Measurements from ENCODE around the gene ABHD12. TPM values are rescaled to one million over a fixed set of nuclear protein-coding genes. Genes with fewer than 3 reads are reported as not detected.
A peak's percentile ranks its signal among the peaks of the same experiment; 100 is the strongest.

Gene ABHD12
- polyA plus RNA-seq, 1 experiment, result 25.0 TPM

DNA sequence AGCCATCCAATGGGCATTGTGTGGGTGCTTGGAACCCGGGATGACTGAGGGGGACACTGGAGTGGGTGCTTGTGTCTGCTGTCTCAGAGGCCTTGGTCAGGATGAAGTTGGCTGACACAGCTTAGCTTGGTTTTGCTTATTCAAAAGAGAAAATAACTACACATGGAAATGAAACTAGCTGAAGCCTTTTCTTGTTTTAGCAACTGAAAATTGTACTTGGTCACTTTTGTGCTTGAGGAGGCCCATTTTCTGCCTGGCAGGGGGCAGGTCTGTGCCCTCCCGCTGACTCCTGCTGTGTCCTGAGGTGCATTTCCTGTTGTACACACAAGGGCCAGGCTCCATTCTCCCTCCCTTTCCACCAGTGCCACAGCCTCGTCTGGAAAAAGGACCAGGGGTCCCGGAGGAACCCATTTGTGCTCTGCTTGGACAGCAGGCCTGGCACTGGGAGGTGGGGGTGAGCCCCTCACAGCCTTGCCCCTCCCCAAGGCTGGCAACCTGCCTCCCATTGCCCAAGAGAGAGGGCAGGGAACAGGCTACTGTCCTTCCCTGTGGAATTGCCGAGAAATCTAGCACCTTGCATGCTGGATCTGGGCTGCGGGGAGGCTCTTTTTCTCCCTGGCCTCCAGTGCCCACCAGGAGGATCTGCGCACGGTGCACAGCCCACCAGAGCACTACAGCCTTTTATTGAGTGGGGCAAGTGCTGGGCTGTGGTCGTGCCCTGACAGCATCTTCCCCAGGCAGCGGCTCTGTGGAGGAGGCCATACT lies 93.3 kb downstream of the ABHD12 start:
- TF ChIP-seq, protein P1, sequence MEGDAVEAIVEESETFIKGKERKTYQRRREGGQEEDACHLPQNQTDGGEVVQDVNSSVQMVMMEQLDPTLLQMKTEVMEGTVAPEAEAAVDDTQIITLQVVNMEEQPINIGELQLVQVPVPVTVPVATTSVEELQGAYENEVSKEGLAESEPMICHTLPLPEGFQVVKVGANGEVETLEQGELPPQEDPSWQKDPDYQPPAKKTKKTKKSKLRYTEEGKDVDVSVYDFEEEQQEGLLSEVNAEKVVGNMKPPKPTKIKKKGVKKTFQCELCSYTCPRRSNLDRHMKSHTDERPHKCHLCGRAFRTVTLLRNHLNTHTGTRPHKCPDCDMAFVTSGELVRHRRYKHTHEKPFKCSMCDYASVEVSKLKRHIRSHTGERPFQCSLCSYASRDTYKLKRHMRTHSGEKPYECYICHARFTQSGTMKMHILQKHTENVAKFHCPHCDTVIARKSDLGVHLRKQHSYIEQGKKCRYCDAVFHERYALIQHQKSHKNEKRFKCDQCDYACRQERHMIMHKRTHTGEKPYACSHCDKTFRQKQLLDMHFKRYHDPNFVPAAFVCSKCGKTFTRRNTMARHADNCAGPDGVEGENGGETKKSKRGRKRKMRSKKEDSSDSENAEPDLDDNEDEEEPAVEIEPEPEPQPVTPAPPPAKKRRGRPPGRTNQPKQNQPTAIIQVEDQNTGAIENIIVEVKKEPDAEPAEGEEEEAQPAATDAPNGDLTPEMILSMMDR (IDR thresholded peaks at IDR 0.05; ENCODE audit: insufficient read depth, low read depth, low read length), result no peak
- no peak for DNase-seq (ENCODE audit: low read depth)
- POLR2A ChIA-PET, result no interaction called here
- CTCF ChIA-PET, result interaction anchor here (1.0 to 4.7 kb wide), 2 partner anchors 101 to 248 kb away, joined by 3 to 71 read pairs; no protein-coding TSS in a partner anchor
- Histone ChIP-seq H3K27me3 (ENCODE audit: control insufficient read depth, insufficient read depth, low read length) (no peaks in the 10 kb centered on the region), H3K4me3 (ENCODE audit: low read depth, low read length) (no peak overlapping the region), H3K36me3 (ENCODE audit: control insufficient read depth, insufficient read depth, low read length) (peaks cover 10% of the 10 kb centered on the region)

DNA sequence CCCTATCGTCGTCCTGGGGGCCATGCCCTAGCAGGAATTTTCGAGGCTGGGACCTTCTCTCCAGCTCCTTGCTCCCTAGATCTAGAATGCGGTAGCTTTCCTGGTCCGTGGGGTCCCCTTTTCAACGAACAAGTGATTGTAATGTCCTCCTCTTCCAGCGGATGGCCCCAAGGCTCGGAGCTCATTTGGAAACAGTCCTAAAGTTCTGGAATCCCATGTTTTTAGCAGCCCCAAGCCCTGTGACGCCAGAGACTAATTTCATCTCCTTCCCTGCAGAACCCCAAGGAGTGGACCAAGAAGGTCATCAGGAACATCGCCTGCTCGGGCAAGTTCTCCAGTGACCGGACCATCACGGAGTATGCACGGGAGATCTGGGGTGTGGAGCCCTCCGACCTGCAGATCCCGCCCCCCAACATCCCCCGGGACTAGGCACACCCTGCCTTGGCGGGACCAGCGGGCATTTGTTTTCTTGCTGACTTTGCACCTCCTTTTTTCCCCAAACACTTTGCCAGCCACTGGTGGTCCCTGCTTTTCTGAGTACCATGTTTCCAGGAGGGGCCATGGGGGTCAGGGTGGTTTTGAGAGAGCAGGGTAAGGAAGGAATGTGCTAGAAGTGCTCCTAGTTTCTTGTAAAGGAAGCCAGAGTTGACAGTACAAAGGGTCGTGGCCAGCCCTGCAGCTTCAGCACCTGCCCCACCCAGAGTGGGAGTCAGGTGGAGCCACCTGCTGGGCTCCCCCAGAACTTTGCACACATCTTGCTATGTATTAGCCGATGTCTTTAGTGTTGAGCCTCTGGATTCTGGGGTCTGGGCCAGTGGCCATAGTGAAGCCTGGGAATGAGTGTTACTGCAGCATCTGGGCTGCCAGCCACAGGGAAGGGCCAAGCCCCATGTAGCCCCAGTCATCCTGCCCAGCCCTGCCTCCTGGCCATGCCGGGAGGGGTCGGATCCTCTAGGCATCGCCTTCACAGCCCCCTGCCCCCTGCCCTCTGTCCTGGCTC lies 94.2 kb downstream of the ABHD12 start:
- no peak for DNase-seq (ENCODE audit: low read depth)
- TF ChIP-seq, protein P1 (IDR thresholded peaks at IDR 0.05; ENCODE audit: insufficient read depth, low read depth, low read length), result peak; percentile 46
- H3K4me3 ChIP-seq (ENCODE audit: low read depth, low read length), result no peak overlapping the region
- no peaks in the 10 kb centered on the region for H3K27me3 ChIP-seq (ENCODE audit: control insufficient read depth, insufficient read depth, low read length)
- POLR2A ChIA-PET, result no interaction called here
- H3K36me3 ChIP-seq (ENCODE audit: control insufficient read depth, insufficient read depth, low read length), result peaks cover 12% of the 10 kb centered on the region
- CTCF ChIA-PET, result interaction anchor here (0.6 to 4.7 kb wide), 9 partner anchors 9 to 247 kb away, joined by 3 to 71 read pairs (median 4); partner anchors contain the start of gene PYGB

DNA sequence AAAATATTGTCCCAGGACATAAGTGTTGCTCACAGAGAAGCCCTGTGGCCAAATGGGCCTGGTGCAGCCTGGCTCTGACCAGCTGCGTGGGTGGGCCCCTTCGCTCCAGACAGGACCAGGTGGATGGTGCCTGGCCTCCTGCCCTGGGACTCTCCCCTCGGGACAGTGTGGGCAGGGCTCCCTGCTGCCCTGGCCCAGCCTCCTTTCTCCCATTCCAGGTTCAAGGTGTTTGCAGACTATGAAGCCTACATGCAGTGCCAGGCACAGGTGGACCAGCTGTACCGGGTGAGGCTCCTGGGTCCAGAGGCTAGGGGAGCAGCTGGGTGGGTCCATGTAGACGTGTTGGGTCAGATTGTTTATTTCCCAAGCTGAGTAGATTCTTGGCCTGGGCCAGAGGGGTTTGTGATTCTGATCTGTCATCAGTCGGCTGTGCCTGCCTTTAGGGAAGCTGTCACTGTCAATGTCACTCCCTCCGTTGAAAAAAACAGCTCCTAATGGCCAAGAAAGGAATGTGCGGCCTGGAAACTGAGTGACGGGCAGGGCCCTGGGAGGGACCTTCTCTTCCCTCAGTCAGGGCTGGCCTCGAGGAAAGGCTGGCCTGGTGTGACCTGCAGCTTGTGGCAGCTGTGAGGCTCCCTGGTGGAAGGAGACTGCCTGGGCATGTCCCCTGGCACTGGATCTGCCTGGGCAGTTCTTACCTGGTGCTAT lies 95.1 kb downstream of the ABHD12 start:
- no peak overlapping the region for H3K4me3 ChIP-seq (ENCODE audit: low read depth, low read length)
- ChIA-PET POLR2A (no interaction called here), CTCF (interaction anchor here (0.6 to 4.7 kb wide), 17 partner anchors 8 to 302 kb away, joined by 3 to 71 read pairs (median 3); partner anchors contain the start of gene PYGB)
- no peaks in the 10 kb centered on the region for H3K27me3 ChIP-seq (ENCODE audit: control insufficient read depth, insufficient read depth, low read length)
- peaks cover 21% of the 10 kb centered on the region for H3K36me3 ChIP-seq (ENCODE audit: control insufficient read depth, insufficient read depth, low read length)
- no peak for DNase-seq (ENCODE audit: low read depth)
- TF ChIP-seq, protein P1 (IDR thresholded peaks at IDR 0.05; ENCODE audit: insufficient read depth, low read depth, low read length), result no peak

DNA sequence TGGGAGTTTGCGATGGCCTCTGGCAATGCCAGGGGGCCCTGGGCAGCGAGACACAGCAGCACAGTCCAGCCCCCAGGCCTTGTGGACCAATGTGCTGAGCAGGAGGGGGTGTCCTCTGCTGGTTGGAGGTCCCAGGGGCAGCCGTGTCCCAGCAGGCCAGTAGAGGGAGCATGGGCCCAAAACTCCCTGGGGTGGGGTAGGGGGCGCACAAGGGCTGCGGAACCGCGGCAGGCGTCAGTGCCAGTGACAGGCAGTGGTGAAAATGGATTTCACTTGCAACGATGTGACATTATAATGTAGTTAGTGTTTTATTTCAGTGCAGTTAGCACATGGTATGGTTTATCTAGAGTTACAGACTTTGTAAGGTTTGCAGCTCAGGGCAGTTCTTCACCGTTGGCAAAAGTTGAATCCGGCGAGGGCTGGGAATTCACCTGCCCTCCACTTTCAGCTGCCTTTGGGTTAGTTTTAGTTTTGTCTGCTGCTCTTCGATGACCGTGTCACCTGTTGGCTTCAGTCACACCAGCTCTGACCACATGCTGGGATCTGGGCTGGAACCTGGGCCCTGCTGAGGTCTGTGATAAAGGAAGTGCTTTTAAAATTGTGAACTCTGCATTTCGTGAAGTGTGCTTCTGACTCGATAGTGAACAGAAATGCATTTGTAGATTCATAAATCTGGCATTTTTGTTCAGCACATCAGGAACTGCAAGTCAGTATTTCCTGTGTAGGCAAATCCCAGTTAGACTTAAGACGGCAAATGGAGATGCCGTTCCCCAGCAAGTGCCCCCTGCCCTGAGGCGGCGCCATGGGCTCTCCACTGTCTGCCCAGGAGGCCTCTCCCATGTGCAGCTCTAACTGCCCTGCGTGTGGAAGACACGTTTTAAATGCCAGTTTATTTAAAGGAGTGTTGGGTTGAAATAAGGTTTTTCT lies 95.9 kb downstream of the ABHD12 start:
- POLR2A ChIA-PET, result no interaction called here
- DNase-seq (ENCODE audit: low read depth), result no peak
- TF ChIP-seq, protein P1 (IDR thresholded peaks at IDR 0.05; ENCODE audit: insufficient read depth, low read depth, low read length), result peak; percentile 98
- CTCF ChIA-PET, result interaction anchor here (0.6 to 4.7 kb wide), 22 partner anchors 7 to 301 kb away, joined by 3 to 71 read pairs (median 3); partner anchors contain the start of gene PYGB
- Histone ChIP-seq H3K36me3 (ENCODE audit: control insufficient read depth, insufficient read depth, low read length) (peaks cover 21% of the 10 kb centered on the region), H3K27me3 (ENCODE audit: control insufficient read depth, insufficient read depth, low read length) (no peaks in the 10 kb centered on the region), H3K4me3 (ENCODE audit: low read depth, low read length) (no peak overlapping the region)

Measured in BJ (cell line).